Aorta (tissue), 5 donors: ENCODE measurements around the gene FOXJ1. TPM values are rescaled to one million over a fixed set of nuclear protein-coding genes. Genes with fewer than 3 reads are reported as not detected.

Experiments
- ATAC-seq: fragments of 200-7000 bp; cut with Tn5 transposase; one replicate; pipeline ENCODE4 v1.9.1; 2022; ENCODE audit warnings: moderate library complexity; ENCODE audit not compliant: low FRiP score
- DNase-seq, 2 donors: peaks; one replicate each; pipeline ENCODE4 v3.0.0-alpha.2; 2020
- H3K27ac ChIP-seq, 2 donors: one replicate each; pipeline ENCODE4 v1.5.1; 2013; ENCODE audit warnings: low read length in 2 of 2, mild to moderate bottlenecking in 2 of 2, moderate library complexity in 2 of 2, control low read depth in 1 of 2, inconsistent platforms in 1 of 2, low read depth in 1 of 2
- H3K27me3 ChIP-seq, 2 donors: one replicate each; pipeline ENCODE4 v1.6.1; 2013; ENCODE audit warnings: control low read depth in 1 of 2, low read length in 1 of 2, mild to moderate bottlenecking in 1 of 2, moderate library complexity in 1 of 2; ENCODE audit not compliant: insufficient read depth in 2 of 2, control insufficient read depth in 1 of 2
- H3K36me3 ChIP-seq, 2 donors: one replicate each; pipeline ENCODE4 v1.6.1; 2013; ENCODE audit warnings: control low read depth in 1 of 2, low read length in 1 of 2, mild to moderate bottlenecking in 1 of 2; ENCODE audit not compliant: insufficient read depth in 2 of 2, control insufficient read depth in 1 of 2
- H3K4me1 ChIP-seq, 2 donors: one replicate each; pipeline ENCODE4 v1.6.1; 2013; ENCODE audit warnings: low read length in 2 of 2, control low read depth in 1 of 2, mild to moderate bottlenecking in 1 of 2, moderate library complexity in 1 of 2; ENCODE audit not compliant: insufficient read depth in 2 of 2, control insufficient read depth in 1 of 2
- H3K4me3 ChIP-seq, 2 donors: one replicate each; pipeline ENCODE4 v1.5.1; 2013; ENCODE audit warnings: low read length in 2 of 2, control low read depth in 1 of 2, mild to moderate bottlenecking in 1 of 2
- H3K9me3 ChIP-seq: one replicate; pipeline ENCODE4 v1.6.1; 2013; ENCODE audit warnings: mild to moderate bottlenecking, low read length; ENCODE audit not compliant: control insufficient read depth
- WGBS, 2 donors: extraction: QIAGEN DNeasy Blood & Tissue Kit; methylation state at CpG; one replicate each; pipeline ENCODE4 v1.1.7; 2013; 5-methylcytosine and 5-hydroxymethylcytosine counted together
- intact Hi-C, 2 donors: fragments of 100-400 bp; cut with DNase I; formaldehyde crosslinking; loops; one replicate each; pipeline versions ENCODE4 v1.14.2 to v1.15.0; 2022
- polyA plus RNA-seq, 2 donors: library from polyadenylated mRNA; stranded (reverse); fragments of 200-250 nt; gene quantifications; one replicate each; pipeline ENCODE4 v1.2.3, GENCODE V29; 2013
- total RNA-seq, 2 donors: library from RNA; stranded (reverse); fragmentation: NEBNext Ultra II Directional; extraction: Animal tissue kit (Norgen Biotek cat#: 25700); gene quantifications; one replicate each; pipeline ENCODE4 v1.2.1, GENCODE V29; 2021
- donor health status: healthy with polysubstance abuse.
- donor health status: Bipolar disorder and iron deficiency.
- donor health status: DM: no; HTN: no; CAD: no.
- donor health status: DM: no; HTN: no; CAD: no.
- donor health status: DM: yes; HTN: yes; CAD: no.

FOXJ1 gene
- total and polyA plus RNA-seq, 4 donors = not detected

DNA sequence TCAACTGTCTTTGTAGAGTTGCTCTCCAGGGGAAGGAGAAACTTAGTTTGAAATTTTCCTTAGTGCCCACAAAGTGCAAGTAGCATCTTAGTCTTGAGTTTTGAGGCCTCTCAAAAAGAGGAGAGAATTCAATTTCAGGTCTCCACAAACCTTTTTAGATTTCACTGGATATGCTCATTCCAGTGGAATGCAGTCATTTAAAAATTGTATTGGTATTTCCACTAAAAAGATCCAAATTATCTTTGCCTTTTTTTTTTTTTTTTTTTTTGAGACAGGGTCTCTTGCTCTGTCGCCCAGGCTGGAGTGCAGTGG is 6.9 kb upstream of the FOXJ1 start:
- H3K27me3 ChIP-seq = no peaks in the 10 kb centered on the region
- 92 to 97% methylated on average over 1 of the region's 1 CpG for WGBS, 2 donors
- DNase-seq (no peak), ATAC-seq (no peak)
- H3K27ac ChIP-seq = no peak overlapping the region
- H3K4me1 ChIP-seq = no peaks in the 10 kb centered on the region
- intact Hi-C loops = no loop called here
- no peak overlapping the region for H3K4me3 ChIP-seq
- H3K9me3 ChIP-seq = no peaks in the 10 kb centered on the region
- no peaks in the 10 kb centered on the region for H3K36me3 ChIP-seq

DNA sequence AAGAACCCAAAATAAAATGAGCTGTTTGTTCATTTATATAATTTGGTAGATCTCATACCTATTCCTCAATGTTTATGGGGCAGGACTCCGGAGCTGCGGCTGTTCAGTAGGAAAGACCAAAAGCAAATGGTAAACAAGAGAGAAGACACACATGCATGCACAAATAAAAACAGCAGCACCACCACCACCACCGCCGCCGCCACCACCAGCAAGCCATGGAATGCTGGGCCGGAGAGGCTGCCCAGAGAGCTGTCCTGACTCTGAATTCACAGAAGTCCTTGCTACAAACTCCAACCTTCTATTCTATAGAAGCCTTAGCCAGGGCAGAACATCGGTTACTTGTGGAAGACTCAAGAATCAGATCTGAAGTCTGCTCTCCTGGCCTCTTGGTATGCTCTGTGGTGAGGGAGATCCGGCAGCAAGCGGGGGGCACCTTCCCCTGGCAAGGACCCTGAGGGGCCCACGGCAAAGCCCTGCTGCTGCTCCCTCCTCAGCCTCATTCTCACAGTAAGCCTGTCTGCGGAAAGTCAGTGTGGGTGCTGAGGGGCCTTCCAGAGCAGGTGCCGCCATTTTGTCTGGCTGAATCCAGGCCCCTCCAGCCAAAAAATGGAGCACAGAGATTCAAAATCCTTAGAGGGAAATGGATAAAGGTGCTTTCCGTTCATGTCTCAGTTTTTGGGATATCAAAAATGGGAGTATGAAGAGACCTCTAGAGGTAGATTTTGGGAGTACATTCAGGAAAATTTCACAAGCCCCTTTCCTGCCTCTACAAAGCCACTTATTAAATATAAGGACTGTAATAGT is 6.4 kb upstream of the FOXJ1 start:
- whole genome bisulfite sequencing, 2 donors = 72 to 76% methylated on average over 13 of the region's 13 CpGs
- Histone ChIP-seq H3K4me1 (no peaks in the 10 kb centered on the region), H3K4me3 (no peak overlapping the region), H3K27me3 (no peaks in the 10 kb centered on the region), H3K27ac (no peak overlapping the region), H3K36me3 (no peaks in the 10 kb centered on the region), H3K9me3 (no peaks in the 10 kb centered on the region)
- DNase-seq (peak in 1 of 2 donors; percentile 62), ATAC-seq (no peak)
- intact Hi-C loops = loop anchor here in 1 of 2 donors (2.0 kb wide), 1 partner anchor 25 kb away; no protein-coding TSS in a partner anchor

DNA sequence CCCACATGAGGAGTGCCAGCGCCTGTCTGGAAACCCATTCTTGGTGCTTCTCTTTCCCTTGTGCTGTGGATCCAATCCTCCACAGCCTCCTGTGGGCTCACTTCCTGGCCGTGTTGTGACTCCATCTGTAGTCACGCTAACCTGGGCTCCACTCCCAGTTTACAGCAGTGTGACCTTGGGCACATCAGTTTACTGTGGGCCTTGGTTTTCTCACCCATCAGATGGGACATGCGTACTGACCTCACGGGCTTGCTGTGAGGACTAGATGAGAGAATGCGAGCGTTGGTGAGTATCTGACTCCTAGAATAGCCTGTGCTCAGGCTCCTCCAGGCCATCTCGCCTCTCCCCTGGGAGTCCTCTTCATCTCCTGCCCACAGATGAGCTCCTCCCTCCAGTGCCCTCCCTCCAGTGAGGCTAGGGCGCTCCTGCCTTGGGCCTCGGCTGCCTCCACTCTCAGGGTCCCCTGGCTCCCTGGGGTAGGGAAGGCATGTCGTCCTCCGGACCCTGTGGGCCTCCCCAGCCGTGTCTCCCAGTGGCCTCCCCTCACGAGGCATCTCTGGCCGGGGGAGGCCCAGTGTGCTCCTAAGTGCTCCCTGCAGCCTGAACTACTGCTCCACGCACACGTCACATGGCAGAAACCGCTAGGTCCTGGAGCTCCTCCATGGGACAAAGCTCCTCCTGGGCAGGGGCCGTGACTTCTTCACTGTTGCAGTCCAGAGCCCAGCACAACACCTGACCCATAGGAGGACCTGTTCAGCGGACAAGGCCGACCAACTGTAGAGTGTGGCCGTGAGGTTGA is 5.2 kb upstream of the FOXJ1 start:
- no peak overlapping the region for H3K27ac ChIP-seq
- WGBS, 2 donors = 90 to 92% methylated on average over 22 of the region's 22 CpGs
- no peaks in the 10 kb centered on the region for H3K9me3 ChIP-seq
- no peaks in the 10 kb centered on the region for H3K27me3 ChIP-seq
- no peaks in the 10 kb centered on the region for H3K36me3 ChIP-seq
- peak; percentile 38 for ATAC-seq
- intact Hi-C loops = loop anchor here in 1 of 2 donors (2.0 kb wide), 1 partner anchor 23 kb away; no protein-coding TSS in a partner anchor
- no peak overlapping the region for H3K4me3 ChIP-seq
- no peaks in the 10 kb centered on the region for H3K4me1 ChIP-seq
- peak in 1 of 2 donors; percentile 43 for DNase-seq

DNA sequence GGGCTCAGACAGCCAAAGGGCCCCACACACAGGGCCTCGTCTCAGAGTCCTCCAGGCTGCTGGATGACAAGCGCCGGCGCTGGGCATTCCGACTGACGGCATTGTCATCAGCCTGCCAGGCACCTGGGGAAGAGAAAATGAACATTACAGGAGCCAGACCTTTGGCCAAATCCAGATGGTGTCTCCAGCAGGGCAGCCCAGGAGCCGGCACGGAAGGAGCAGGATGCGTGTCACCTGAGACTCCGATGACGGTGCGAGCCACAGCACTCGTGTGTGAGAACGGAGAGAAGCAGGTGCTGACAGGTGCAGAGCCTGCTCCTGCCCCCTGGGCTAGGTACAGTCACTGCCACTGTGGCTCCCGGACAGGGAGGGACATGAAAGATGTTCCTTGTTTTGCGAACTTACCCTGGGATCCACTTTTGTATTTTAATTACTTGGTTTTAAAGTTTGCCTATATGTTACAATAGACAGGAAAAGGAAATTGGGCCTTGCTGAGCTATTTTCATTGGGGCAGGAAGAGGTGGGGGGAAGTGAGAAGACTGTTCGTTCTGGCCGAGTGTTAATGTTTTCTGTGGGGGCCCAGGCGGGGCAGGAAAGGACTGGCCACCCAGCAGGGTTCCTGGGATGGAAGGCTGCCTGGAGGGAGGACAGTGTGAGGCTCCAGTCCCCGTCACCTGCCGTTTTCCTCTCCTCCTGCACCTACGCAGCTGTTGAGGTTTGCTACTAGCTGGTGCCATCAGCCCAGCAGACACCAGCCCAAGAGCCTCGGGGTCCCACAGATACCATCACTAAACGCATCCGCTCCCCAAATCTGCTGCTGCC is 4.4 kb upstream of the FOXJ1 start:
- Histone ChIP-seq H3K27me3 (no peaks in the 10 kb centered on the region), H3K36me3 (no peaks in the 10 kb centered on the region), H3K9me3 (no peaks in the 10 kb centered on the region), H3K4me1 (no peaks in the 10 kb centered on the region), H3K27ac (no peak overlapping the region), H3K4me3 (no peak overlapping the region)
- peak; percentile 49 to 74 for DNase-seq
- 90 to 93% methylated on average over 25 of the region's 25 CpGs for WGBS, 2 donors
- intact Hi-C loops = loop anchor here in 1 of 2 donors (2.0 kb wide), 1 partner anchor 23 kb away; no protein-coding TSS in a partner anchor
- ATAC-seq = no peak

DNA sequence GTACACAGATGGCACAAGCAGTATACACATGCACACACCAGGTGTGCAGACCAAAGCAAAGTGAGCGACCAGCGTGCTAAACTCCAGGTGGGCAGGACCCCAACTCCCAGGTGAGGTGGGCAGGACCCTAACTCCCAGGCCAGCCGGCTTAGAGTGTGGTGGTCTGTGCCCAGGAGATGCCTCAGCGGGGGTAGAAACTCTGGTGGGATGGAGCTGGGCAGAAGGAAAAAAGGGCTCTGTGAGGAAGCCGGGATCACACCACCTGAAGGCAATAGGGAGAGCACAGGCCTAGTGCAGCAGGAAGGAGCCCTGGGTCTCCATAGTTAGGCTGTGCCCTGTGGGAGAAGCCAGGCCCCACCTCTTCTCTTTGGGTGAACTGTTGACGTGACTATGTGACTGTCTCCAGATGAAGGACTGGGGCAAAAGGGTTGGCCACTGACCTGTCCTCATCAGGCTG is 1.6 kb upstream of the FOXJ1 start:
- no peak for ATAC-seq

DNA sequence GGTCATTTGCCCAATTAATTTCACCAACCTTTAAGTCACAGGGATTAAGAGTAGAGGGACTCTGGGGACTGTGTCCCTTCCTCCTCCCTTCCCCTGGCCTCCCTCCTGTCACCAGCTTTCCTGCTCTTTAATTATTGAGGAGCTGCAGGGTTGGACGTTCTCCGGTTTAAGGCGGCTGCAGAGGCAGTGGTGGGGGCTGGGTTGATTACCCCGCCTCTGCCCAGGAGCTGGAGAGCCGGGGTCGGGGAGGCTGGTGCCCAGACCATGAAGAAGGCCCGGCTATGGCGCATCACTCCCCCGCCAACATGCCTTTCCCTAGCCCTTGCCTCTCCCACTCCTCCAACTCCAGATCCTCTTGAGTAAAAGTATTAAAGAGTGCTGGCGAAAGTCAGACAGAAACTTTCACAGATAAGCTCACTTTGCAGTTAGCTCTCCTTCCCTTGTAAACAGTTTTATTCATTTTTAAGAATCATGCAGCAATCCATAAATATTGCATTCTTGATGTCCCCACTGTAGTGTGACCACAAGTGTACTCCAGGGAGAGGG is 1.1 kb upstream of the FOXJ1 start:
- ATAC-seq = no peak
- Histone ChIP-seq H3K4me1 (no peaks in the 10 kb centered on the region), H3K9me3 (no peaks in the 10 kb centered on the region), H3K27ac (no peak overlapping the region), H3K36me3 (no peaks in the 10 kb centered on the region), H3K27me3 (no peaks in the 10 kb centered on the region), H3K4me3 (no peak overlapping the region)
- WGBS, 2 donors = 83 to 84% methylated on average over 10 of the region's 10 CpGs
- peak in 1 of 2 donors; percentile 68 for DNase-seq
- intact Hi-C loops = no loop called here

More for the DNA sequence above, 1.6 kb upstream of the FOXJ1 start:
- intact Hi-C loops = no loop called here
- peak in 1 of 2 donors; percentile 71 for DNase-seq
- Histone ChIP-seq H3K36me3 (no peaks in the 10 kb centered on the region), H3K27me3 (no peaks in the 10 kb centered on the region), H3K27ac (no peak overlapping the region), H3K4me1 (no peaks in the 10 kb centered on the region), H3K9me3 (no peaks in the 10 kb centered on the region), H3K4me3 (no peak overlapping the region)
- 93 to 95% methylated on average over 6 of the region's 6 CpGs for WGBS, 2 donors

DNA sequence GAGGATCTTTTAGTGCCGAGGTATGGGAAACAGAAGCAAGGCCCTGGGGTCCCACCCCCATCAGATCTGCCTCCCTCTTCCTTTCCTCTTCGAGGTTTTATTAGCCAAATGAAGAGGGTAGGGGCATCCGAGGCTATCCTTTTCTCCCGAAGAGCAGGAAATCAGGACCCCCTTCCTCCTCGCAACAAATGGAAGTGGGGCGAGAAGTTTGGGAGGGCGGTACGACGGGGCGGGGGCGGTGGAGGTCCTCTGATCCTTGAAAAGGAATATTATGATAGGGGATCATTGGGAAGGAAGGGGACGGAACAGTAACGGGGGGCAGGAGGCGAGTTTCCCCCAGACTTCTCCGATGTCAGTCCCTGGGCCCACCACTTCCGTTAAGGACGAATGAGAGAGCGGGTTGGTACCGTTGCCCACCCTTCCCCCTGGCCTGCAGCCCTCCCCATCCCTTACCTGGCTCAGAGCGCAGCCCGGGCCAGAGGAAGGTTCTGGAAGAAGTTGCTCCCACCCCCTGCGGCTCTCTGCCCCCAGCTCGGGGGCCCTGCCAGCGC is 309 bp downstream of the FOXJ1 start:
- H3K27ac ChIP-seq = no peak overlapping the region
- no peaks in the 10 kb centered on the region for H3K36me3 ChIP-seq
- 3% methylated on average over 22 to 24 of the region's 24 CpGs for WGBS, 2 donors
- no peak for ATAC-seq
- H3K4me1 ChIP-seq = no peaks in the 10 kb centered on the region
- H3K9me3 ChIP-seq = no peaks in the 10 kb centered on the region
- no peak for DNase-seq
- H3K4me3 ChIP-seq = no peak overlapping the region
- intact Hi-C loops = no loop called here
- H3K27me3 ChIP-seq = no peaks in the 10 kb centered on the region
